ENCODE measurements around the gene C1orf21.

Gene C1orf21

DNA sequence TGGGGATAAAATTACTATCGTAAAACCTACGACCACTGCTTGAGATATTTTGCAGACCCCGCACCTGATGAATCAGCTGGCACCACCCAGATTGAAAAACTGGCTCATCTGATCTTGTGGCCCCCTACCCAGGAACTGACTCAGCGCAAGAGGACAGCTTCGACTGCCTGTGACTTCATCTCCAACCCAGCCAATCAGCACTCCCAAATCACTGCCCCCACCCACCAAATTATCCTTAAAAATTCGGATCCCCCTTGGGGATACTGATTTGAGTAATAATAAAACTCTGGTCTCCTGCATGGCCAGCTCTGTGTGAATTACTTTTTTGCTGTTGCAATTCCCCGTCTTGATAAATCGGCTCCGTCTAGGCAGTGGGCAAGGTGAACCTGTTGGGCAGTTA is 286.5 kb downstream of the C1orf21 start:
- H3K4me3 ChIP-seq (ENCODE audit: low read depth, low read length), result no peak overlapping the region
- no peak overlapping the region for H3K23ac ChIP-seq (ENCODE audit: low read length)
- H4K8ac ChIP-seq (ENCODE audit: low read depth, low read length), result no peak overlapping the region
- no peaks in the 10 kb centered on the region for H3K9me3 ChIP-seq (ENCODE audit: insufficient read depth, low read depth, low read length)
- no peak overlapping the region for H3K14ac ChIP-seq (ENCODE audit: low read length)
- H3K79me1 ChIP-seq (ENCODE audit: low read length), result no peaks in the 10 kb centered on the region
- no peak overlapping the region for H2BK120ac ChIP-seq (ENCODE audit: insufficient read depth, low read length, poor library complexity)
- no peak overlapping the region for H2AFZ ChIP-seq (ENCODE audit: insufficient read depth, low read length, poor library complexity)
- no peak overlapping the region for H3K27ac ChIP-seq (ENCODE audit: low read depth, low read length)
- H3K36me3 ChIP-seq (ENCODE audit: control insufficient read depth in 1 of 2, insufficient read depth in 2 of 2, low read length in 2 of 2), result no peaks in the 10 kb centered on the region
- DNase-seq, result no peak
- H4K12ac ChIP-seq (ENCODE audit: low read depth, low read length), result no peak overlapping the region
- H3K27me3 ChIP-seq (ENCODE audit: insufficient read depth, low read length), result no peaks in the 10 kb centered on the region
- no peaks in the 10 kb centered on the region for H3K4me1 ChIP-seq (ENCODE audit: control insufficient read depth in 1 of 2, insufficient read depth in 2 of 2, low read length in 2 of 2)
- no peak overlapping the region for H3K4me2 ChIP-seq (ENCODE audit: low read length)
- WGBS (ENCODE audit: extremely low coverage, insufficient coverage, insufficient read length), result no CpG with 5 or more reads among the region's 9 CpGs
- H3K9ac ChIP-seq (ENCODE audit: low read length), result no peak overlapping the region
- no peaks in the 10 kb centered on the region for H3K79me2 ChIP-seq (ENCODE audit: control insufficient read depth, insufficient read depth, low read length, poor library complexity)
- no peak overlapping the region for H3K18ac ChIP-seq (ENCODE audit: low read length)
- no peak overlapping the region for H2BK5ac ChIP-seq (ENCODE audit: low read depth, low read length, poor library complexity)
- H2AK5ac ChIP-seq (ENCODE audit: low read length), result no peak overlapping the region
- no peak overlapping the region for H2BK12ac ChIP-seq (ENCODE audit: low read length)
- H4K91ac ChIP-seq (ENCODE audit: low read depth, low read length), result no peak overlapping the region
- H3K4ac ChIP-seq (ENCODE audit: low read depth, low read length), result no peak overlapping the region

DNA sequence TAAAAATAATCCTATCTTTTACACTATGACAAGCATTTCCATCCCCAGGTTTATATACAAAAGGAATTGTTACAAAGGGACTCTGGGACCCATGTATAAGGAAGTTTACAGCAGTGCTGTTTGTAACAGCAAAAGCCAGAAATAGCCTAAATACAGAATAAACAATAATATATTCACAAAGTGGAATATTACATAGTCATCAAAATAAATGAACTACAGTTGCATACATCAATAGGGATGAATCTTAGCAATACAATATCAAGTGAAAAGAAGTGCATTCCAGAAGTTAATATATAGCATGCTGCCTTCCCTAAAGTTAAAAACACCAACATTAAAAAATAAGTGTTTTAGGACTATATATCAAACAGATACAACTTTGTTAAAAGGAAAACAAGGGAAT is 290.5 kb downstream of the C1orf21 start:
- H2BK120ac ChIP-seq (ENCODE audit: insufficient read depth, low read length, poor library complexity), result no peak overlapping the region
- H3K4ac ChIP-seq (ENCODE audit: low read depth, low read length), result no peak overlapping the region
- H3K79me1 ChIP-seq (ENCODE audit: low read length), result no peaks in the 10 kb centered on the region
- H2BK5ac ChIP-seq (ENCODE audit: low read depth, low read length, poor library complexity), result no peak overlapping the region
- no peak overlapping the region for H4K91ac ChIP-seq (ENCODE audit: low read depth, low read length)
- no peaks in the 10 kb centered on the region for H3K4me1 ChIP-seq (ENCODE audit: control insufficient read depth in 1 of 2, insufficient read depth in 2 of 2, low read length in 2 of 2)
- no peak overlapping the region for H4K8ac ChIP-seq (ENCODE audit: low read depth, low read length)
- no peak overlapping the region for H3K14ac ChIP-seq (ENCODE audit: low read length)
- H3K18ac ChIP-seq (ENCODE audit: low read length), result no peak overlapping the region
- no peaks in the 10 kb centered on the region for H3K27me3 ChIP-seq (ENCODE audit: insufficient read depth, low read length)
- no peak overlapping the region for H3K23ac ChIP-seq (ENCODE audit: low read length)
- no peak overlapping the region for H3K4me2 ChIP-seq (ENCODE audit: low read length)
- H2BK12ac ChIP-seq (ENCODE audit: low read length), result no peak overlapping the region
- H4K12ac ChIP-seq (ENCODE audit: low read depth, low read length), result no peak overlapping the region
- no peak overlapping the region for H2AFZ ChIP-seq (ENCODE audit: insufficient read depth, low read length, poor library complexity)
- no peak overlapping the region for H3K27ac ChIP-seq (ENCODE audit: low read depth, low read length)
- H2AK5ac ChIP-seq (ENCODE audit: low read length), result no peak overlapping the region
- no peak for DNase-seq
- no peaks in the 10 kb centered on the region for H3K36me3 ChIP-seq (ENCODE audit: control insufficient read depth in 1 of 2, insufficient read depth in 2 of 2, low read length in 2 of 2)
- H3K4me3 ChIP-seq (ENCODE audit: low read depth, low read length), result no peak overlapping the region
- H3K9ac ChIP-seq (ENCODE audit: low read length), result no peak overlapping the region
- H3K79me2 ChIP-seq (ENCODE audit: control insufficient read depth, insufficient read depth, low read length, poor library complexity), result no peaks in the 10 kb centered on the region
- H3K9me3 ChIP-seq (ENCODE audit: insufficient read depth, low read depth, low read length), result no peaks in the 10 kb centered on the region

Measured in trophoblast cell (in vitro differentiated cells and primary cell).